Hepatocyte (in vitro differentiated cells): ENCODE results near the gene CLEC2D. TPM values are rescaled to one million over a fixed set of nuclear protein-coding genes. Genes with fewer than 3 reads are reported as not detected.

Experiments
- DNase-seq: peaks from one replicate; pipeline ENCODE4 v3.0.0-alpha.2; 2016; ENCODE audit warnings: low spot score
- H2AFZ ChIP-seq: fragments of 200-600 bp; sonication (generic); 2 replicates; pipeline ENCODE4 v1.6.0; 2016; ENCODE audit warnings: antibody characterized with exemption, mild to moderate bottlenecking
- H3K27ac ChIP-seq: fragments of 200-600 bp; sonication (generic); 2 replicates; pipeline ENCODE4 v1.5.1; 2016; ENCODE audit warnings: mild to moderate bottlenecking
- H3K27me3 ChIP-seq: fragments of 200-600 bp; sonication (generic); 2 replicates; pipeline ENCODE4 v1.6.1; 2016
- H3K36me3 ChIP-seq: fragments of 200-600 bp; sonication (generic); replicated peaks from 2 replicates; pipeline ENCODE4 v1.5.1; 2016; ENCODE audit warnings: low read depth; ENCODE audit not compliant: insufficient read depth
- H3K4me1 ChIP-seq: fragments of 200-600 bp; sonication (generic); 2 replicates; pipeline ENCODE4 v1.5.1; 2016; ENCODE audit warnings: mild to moderate bottlenecking, moderate library complexity; ENCODE audit not compliant: insufficient read depth
- H3K4me2 ChIP-seq: fragments of 200-600 bp; sonication (generic); 2 replicates; pipeline ENCODE4 v1.6.0; 2016
- H3K4me3 ChIP-seq: fragments of 200-600 bp; sonication (generic); 2 replicates; pipeline ENCODE4 v1.5.1; 2016; ENCODE audit warnings: mild to moderate bottlenecking
- H3K79me2 ChIP-seq: fragments of 200-600 bp; sonication (generic); 2 replicates; pipeline ENCODE4 v1.6.0; 2017; ENCODE audit warnings: mild to moderate bottlenecking
- H3K9me2 ChIP-seq: fragments of 200-600 bp; sonication (generic); replicated peaks from 2 replicates; pipeline ENCODE4 v1.6.0; 2017; ENCODE audit warnings: mild to moderate bottlenecking; ENCODE audit not compliant: insufficient read depth
- H3K9me3 ChIP-seq: fragments of 200-600 bp; sonication (generic); 2 replicates; pipeline ENCODE4 v1.5.1; 2016; ENCODE audit warnings: low read depth, mild to moderate bottlenecking
- H4K20me1 ChIP-seq: fragments of 200-600 bp; sonication (generic); 2 replicates; pipeline ENCODE4 v1.6.0; 2016; ENCODE audit warnings: mild to moderate bottlenecking; ENCODE audit not compliant: insufficient read depth, poor library complexity, severe bottlenecking
- EZH2 ChIP-seq: fragments of 200-600 bp; sonication (generic); IDR thresholded peaks from 2 replicates; pipeline ENCODE4 v1.6.1; 2016; ENCODE audit warnings: antibody characterized with exemption, mild to moderate bottlenecking, borderline replicate concordance
- EZH2phosphoT487 ChIP-seq: fragments of 200-600 bp; sonication (generic); IDR thresholded peaks from one replicate; pipeline ENCODE4 v1.6.1; 2018; ENCODE audit warnings: antibody characterized with exemption, mild to moderate bottlenecking, low read depth, moderate library complexity; ENCODE audit not compliant: unreplicated experiment, severe bottlenecking
- WGBS: methylation state at CpG from one replicate; pipeline ENCODE4 v1.1.6; 2016; ENCODE audit warnings: low lambda C conversion rate; ENCODE audit errors: missing lambda C conversion rate; 5-methylcytosine and 5-hydroxymethylcytosine counted together
- polyA plus RNA-seq: library from polyadenylated mRNA; unstranded; fragments of >200 nt; fragmentation: Nextera tagmentation; extraction: Ambion mirVana; gene quantifications from 2 replicates; pipeline ENCODE4 v1.2.1, GENCODE V29; 2016
- total RNA-seq: library from RNA; depleted of rRNA; stranded (reverse); fragments of >200 nt; gene quantifications from 2 replicates; pipeline ENCODE4 v1.2.3, GENCODE V29; 2014
- TF ChIP-seq, protein P1 (sequence below): fragments of 200-600 bp; sonication (generic); IDR thresholded peaks from 2 replicates; pipeline ENCODE4 v1.5.1; 2016; ENCODE audit warnings: antibody characterized with exemption, mild to moderate bottlenecking; ENCODE audit not compliant: poor library complexity

Gene CLEC2D
- total and polyA plus RNA-seq, 2 experiments from 2014 or later = 3.7 to 5.7 TPM

DNA sequence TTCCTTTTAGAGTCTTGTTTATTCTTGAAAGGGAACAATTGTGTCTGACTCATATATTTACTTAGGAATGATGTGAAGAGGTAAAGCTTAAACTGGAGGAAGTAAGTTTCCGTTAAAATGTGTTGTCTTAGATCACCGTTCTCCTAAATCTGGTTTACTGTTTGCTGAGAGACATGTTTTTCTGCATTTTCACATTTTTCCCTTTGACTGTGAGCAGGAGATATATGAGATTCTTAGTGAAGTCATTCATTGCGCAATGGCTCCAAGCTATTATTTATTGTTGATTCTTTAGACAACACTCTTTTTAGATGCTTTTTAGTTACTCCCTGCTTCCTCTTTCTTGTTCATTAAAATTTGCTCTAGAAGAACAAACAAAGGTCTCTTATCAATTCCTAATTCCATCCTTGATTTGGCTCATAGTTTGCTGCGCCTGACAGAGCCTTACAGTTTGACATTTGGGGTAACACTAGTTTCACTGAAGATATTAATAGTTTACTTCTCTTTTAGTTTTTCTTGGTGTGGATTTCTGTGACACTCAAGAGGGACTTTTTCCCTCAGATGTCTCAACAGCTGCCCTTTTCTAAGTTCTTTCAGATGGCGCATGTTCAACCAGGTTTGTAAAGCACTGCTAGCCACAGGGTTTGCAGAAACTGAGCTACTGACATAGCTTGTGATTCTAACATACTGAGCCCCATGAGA is 52.0 kb downstream of the CLEC2D start:
- no peaks in the 10 kb centered on the region for H3K36me3 ChIP-seq
- H3K79me2 ChIP-seq = no peaks in the 10 kb centered on the region
- peaks cover 3% of the 10 kb centered on the region for H3K4me1 ChIP-seq
- TF ChIP-seq EZH2 = no peak
- TF ChIP-seq, protein P1, sequence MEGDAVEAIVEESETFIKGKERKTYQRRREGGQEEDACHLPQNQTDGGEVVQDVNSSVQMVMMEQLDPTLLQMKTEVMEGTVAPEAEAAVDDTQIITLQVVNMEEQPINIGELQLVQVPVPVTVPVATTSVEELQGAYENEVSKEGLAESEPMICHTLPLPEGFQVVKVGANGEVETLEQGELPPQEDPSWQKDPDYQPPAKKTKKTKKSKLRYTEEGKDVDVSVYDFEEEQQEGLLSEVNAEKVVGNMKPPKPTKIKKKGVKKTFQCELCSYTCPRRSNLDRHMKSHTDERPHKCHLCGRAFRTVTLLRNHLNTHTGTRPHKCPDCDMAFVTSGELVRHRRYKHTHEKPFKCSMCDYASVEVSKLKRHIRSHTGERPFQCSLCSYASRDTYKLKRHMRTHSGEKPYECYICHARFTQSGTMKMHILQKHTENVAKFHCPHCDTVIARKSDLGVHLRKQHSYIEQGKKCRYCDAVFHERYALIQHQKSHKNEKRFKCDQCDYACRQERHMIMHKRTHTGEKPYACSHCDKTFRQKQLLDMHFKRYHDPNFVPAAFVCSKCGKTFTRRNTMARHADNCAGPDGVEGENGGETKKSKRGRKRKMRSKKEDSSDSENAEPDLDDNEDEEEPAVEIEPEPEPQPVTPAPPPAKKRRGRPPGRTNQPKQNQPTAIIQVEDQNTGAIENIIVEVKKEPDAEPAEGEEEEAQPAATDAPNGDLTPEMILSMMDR = no peak
- no peak for TF ChIP-seq EZH2phosphoT487
- no peaks in the 10 kb centered on the region for H4K20me1 ChIP-seq
- no peaks in the 10 kb centered on the region for H3K27me3 ChIP-seq
- peak overlapping the region; percentile 24 for H3K4me2 ChIP-seq
- 64% methylated on average over 5 of the region's 5 CpGs for WGBS
- no peaks in the 10 kb centered on the region for H3K9me3 ChIP-seq
- no peak overlapping the region for H3K4me3 ChIP-seq
- H3K9me2 ChIP-seq = no peaks in the 10 kb centered on the region
- DNase-seq = peak; percentile 21
- H2AFZ ChIP-seq = no peak overlapping the region
- no peak overlapping the region for H3K27ac ChIP-seq

DNA sequence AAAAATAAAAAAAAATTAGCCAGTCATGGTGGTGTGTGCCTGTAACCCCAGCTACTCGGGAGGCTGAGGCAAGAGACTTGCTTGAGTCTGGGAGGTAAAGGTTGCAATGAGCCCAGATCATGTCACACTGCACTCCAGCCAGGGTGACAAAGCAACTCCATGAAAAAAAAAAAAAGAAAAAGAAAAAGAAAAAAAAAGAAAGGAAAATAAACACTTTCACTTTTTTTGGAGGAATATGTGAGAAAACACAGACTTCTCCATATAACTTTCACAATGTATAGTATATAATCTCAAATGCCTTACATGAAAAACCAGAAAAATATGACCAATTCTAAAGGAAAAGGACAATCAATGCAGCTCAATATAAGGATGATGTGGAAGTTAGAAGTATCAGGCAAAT is 54.5 kb downstream of the CLEC2D start:
- H3K36me3 ChIP-seq = no peaks in the 10 kb centered on the region
- WGBS = 100% methylated on average over 1 of the region's 1 CpG

DNA sequence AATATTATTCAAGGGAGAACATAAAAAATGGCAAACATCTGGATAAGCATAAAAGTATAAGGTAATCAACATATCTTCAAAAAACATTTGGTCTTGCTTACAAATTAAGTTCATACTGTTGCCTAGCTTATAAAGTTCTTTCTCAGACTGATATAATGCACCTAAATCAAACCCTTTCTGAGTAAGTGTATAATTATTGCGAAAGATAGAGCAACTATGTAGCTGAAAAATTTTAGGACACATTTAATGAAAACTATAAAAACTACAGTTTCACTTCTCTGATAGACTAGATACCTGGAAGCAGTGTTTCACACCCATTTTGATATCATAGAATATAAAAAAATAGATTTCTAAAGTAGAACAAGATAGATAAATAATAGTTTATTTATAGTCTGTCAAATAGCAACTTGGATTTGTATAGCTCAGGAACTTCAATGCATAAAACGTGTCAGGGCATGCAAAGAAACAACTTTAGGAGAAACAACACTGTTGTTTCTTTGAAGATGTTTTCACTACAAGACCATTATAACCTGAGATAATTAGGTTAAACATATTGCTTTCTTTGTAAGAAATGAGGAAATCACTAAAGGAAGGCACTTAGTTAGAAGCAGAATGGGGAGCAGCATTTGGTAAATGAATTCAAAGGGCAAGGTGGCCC is 55.8 kb downstream of the CLEC2D start:
- no peaks in the 10 kb centered on the region for H3K36me3 ChIP-seq
- H3K27ac ChIP-seq = no peak overlapping the region
- WGBS = 79% methylated on average over 2 of the region's 2 CpGs
- no peaks in the 10 kb centered on the region for H4K20me1 ChIP-seq
- no peak overlapping the region for H2AFZ ChIP-seq
- no peaks in the 10 kb centered on the region for H3K9me2 ChIP-seq
- DNase-seq = no peak
- H3K9me3 ChIP-seq = no peaks in the 10 kb centered on the region
- TF ChIP-seq, protein P1 = no peak
- TF ChIP-seq EZH2 (no peak), EZH2phosphoT487 (no peak)
- no peak overlapping the region for H3K4me3 ChIP-seq
- H3K79me2 ChIP-seq = no peaks in the 10 kb centered on the region
- H3K27me3 ChIP-seq = no peaks in the 10 kb centered on the region
- peaks cover 3% of the 10 kb centered on the region for H3K4me1 ChIP-seq
- H3K4me2 ChIP-seq = no peak overlapping the region

More for the DNA sequence above, 54.5 kb downstream of the CLEC2D start:
- no peak for TF ChIP-seq EZH2
- TF ChIP-seq, protein P1 = no peak
- TF ChIP-seq EZH2phosphoT487 = no peak
- Histone ChIP-seq H3K9me2 (no peaks in the 10 kb centered on the region), H3K79me2 (no peaks in the 10 kb centered on the region), H3K4me1 (peaks cover 3% of the 10 kb centered on the region), H4K20me1 (no peaks in the 10 kb centered on the region), H3K4me2 (no peak overlapping the region), H2AFZ (no peak overlapping the region), H3K27me3 (no peaks in the 10 kb centered on the region), H3K27ac (no peak overlapping the region), H3K9me3 (no peaks in the 10 kb centered on the region), H3K4me3 (no peak overlapping the region)
- no peak for DNase-seq
